GM19397 (cell line): ENCODE results near the gene ANKRD6.

Source experiments
- ATAC-seq: cut with Tn5 transposase; IDR thresholded peaks from one replicate; pipeline ENCODE4 v1.9.1; 2021; ENCODE audit warnings: mild to moderate bottlenecking, moderate library complexity; ENCODE audit not compliant: unreplicated experiment

Gene ANKRD6

DNA sequence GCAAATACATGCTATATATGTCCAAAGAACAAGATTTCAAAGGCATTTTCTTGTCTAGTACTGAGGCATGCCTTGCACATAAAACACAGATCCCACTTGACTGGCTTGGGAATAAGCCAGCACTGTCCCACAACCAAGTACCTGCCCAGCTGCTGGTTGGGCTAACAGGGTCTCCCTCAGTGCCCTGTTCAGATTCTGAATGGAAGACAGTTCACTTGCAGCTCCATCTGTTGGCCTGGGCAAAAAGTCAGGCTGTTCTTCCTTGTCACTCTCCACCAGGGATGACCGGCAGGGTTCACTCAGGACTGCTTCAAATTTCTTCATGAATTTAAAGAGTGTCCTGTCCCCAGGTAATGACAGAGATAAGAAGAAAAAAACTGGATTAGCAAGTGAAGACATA lies 250.0 kb downstream of the ANKRD6 start:
- no peak for ATAC-seq
